HG03045 (cell line): ENCODE measurements around the gene CEP89.
"Not testable (repeated sequence)": the region's sequence is repeated elsewhere in the genome, so short reads cannot be mapped to it uniquely, and the experiment has no call there.

Source experiments
- ATAC-seq: cut with Tn5 transposase; IDR thresholded peaks from one replicate; pipeline ENCODE4 v1.9.1; 2021; ENCODE audit warnings: mild to moderate bottlenecking, moderate library complexity; ENCODE audit not compliant: unreplicated experiment

The CEP89 gene

DNA sequence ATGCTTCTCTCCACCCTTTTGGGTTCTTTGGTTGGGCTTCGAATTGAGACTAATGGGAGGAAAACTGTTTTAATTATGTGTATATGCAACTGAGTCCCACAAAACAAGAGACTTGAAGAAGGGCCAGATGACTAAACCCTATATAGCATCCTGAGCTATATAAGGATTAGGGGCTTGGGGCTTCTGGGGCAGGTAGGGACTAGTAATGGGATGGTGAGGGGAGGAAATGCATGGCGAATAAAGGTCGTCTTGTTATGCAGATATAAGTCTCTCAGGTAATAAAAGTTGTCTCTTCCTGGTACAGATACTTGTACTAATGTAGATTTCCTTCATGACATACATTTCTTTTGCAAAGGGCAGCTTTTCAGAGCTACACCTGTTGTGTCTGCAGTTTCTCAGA is 99.4 kb downstream of the CEP89 start:
- ATAC-seq = no peak

DNA sequence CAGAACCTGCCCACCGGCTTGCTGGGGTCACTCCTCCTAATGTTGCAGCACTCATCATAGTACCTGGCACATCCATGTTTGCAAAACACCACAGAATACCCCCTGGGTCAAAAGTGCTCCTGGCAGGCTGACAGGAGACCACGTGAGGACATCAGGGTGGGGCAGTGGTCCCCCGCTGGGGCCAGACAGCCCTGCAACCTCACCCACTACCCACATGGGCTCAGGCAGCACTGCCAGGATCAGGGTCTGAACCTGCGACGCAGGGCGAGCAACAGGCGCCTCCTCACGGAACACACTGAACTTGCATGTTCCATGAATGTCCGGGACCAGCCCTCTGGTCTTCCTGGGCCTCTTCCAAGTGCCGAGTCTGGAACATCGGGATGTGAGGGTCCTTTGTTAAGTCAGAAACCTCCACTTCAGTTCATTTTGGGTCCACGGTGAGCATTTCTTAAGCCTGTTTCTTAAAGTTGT is 100.7 kb downstream of the CEP89 start:
- ATAC-seq = no peak

DNA sequence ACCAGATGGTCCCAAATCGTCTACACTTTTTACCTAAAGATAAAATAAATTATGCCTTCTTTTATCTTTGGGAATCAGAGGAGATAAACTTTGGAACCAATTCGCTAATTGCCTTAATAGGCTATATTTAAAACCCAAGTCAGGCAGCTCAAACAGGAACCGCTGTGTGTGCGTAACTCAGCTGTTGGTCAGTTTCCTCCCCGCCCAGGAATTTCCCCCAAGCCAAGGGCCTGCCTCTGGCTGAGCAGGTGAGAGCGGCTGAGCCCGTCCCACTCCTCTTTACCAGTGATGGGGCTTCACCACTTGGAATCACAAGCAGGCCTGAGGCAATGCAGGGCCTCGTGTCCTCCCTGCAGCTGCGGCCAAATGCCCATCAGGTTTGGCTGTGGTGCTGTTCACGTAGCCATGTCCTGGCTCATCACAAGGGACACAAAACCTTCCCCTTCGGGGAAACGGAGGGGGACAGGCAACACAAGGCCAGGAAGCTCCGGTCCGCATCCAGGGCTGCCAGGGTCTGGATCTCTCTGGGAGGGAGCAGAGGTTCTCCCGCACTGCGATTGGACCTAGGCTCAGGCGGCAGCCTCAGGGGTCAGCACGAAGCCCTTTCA is 101.7 kb downstream of the CEP89 start:
- no peak for ATAC-seq

DNA sequence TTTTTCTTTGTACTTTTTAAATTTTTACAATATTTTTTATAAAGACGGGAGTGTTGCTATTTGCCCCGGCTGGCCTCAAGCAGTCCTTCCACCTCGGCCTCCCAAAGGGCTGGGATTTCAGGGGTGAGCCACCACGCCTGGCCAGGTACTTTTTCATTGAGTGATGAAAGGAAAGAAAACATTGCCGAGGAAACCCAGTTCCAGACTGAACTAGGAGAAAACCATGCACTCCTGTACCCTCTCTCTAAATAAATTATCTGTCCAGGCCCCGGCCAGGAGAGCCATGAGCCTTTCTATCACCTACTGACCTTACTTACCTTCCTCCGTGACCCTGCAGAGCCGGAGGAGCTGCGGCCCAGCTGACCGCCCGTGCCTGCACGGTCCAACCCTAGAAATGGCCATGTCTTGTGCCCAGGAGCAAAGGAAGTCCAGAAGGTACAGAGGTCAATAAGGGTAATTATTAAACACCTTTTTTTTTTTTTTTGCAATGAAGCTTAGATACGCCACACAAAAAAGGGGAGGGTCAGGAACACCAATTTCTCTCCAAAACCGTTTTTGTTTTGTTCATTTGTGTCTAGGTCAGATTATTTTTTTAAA is 102.3 kb downstream of the CEP89 start, which contains the start of gene SLC7A9:
TSS of gene SLC7A9 (minus strand) at position 399 of the 597 bp plus-strand sequence. CDS start 1,233 bp downstream, outside the sequence.
- ATAC-seq = no peak

DNA sequence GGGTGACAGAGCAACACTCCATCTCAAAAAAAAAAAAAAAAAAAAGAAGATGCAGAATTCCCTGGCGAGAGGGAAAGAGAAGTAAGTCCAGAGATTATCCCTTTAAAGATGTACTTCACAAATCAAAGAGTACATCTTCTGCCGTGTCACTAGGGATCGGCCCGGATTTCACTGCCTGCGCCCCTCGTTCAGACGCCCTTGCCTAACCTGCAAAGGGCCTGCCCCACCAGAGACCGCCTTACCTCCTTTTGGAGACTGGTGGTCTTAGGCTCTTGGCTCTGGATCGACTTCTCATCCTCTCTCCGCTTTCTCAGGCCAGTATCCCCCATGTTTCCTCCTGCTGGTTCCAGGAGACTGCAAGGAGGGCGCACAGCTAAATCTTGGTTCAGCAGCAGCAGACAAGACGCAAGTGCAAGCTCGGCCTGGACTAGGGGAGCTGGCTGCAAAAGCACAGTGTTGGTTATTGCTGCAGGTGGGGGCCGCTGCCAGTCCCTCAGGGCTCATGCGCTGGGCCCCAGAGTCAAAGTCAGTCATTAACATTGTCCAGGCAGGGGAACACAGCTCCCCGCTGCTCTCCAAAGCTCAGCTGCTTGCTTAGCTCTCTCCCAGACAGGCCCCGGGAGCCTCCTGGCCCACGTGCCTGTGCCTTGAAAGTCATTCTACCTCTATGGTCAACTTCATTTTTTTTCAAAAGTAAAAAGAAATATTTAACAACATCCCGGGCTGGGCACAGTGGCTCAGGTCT is 103.4 kb downstream of the CEP89 start:
- no peak for ATAC-seq

- ATAC-seq = not testable (repeated sequence)
Measured at GRCh38 chr19:32867436-32867835, 104.3 kb downstream of the CEP89 start.

GRCh38 chr19:32866564-32867265 is 105.0 kb downstream of the CEP89 start:
- ATAC-seq = no peak

- ATAC-seq = no peak
Measured at GRCh38 chr19:32866061-32866460, 105.7 kb downstream of the CEP89 start.

DNA sequence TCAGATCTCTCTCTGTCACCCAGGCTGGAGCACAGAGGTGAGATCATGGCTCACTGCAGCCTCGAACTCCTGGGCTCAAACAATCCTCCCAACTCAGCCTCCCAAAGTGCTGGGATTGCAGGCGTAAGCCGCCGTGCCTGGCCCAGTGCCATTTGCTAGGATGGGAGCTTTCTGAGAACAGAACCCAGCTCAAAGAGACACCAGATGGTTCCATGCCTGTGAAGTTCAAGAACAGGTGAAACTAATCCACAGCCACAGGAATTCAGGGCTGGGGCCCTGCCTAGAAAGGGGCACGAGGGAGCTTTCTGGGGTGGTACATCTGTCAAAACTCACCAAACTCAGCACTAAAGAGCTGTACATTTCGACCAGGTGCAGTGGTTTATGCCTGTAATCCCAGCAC is 106.4 kb downstream of the CEP89 start:
- ATAC-seq = no peak

- ATAC-seq = no peak
Measured at GRCh38 chr19:32864318-32865007, 107.3 kb downstream of the CEP89 start.

GRCh38 chr19:32863841-32864240 is 107.9 kb downstream of the CEP89 start:
- no peak for ATAC-seq

DNA sequence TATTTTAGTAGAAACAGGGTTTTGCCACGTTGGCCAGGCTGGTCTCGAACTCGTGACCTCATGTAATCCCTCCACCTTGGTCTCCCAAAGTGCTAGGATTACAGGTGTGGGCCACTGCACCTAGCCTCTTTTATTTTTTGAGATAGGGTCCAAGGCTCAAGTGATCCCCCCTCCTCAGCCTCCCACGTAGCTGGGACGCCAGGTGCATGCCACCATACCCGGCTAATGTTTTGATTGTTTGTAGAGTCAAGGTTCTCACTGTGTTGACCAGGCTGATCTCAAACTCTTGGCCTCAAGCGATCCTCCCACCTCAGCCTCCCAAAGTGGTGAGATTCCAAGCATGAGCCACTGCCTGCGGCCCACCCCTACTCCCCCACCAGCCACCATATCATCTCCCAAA is 108.5 kb downstream of the CEP89 start:
- ATAC-seq = no peak

- no peak for ATAC-seq
Measured at GRCh38 chr19:32862741-32863140, 109.0 kb downstream of the CEP89 start.

- no peak for ATAC-seq
Measured at GRCh38 chr19:32862173-32862572, 109.6 kb downstream of the CEP89 start.

- ATAC-seq = no peak
Measured at GRCh38 chr19:32861596-32861995, 110.2 kb downstream of the CEP89 start.

GRCh38 chr19:32859591-32859990 is 112.2 kb downstream of the CEP89 start:
- ATAC-seq = no peak

GRCh38 chr19:32858559-32858958 is 113.2 kb downstream of the CEP89 start:
- ATAC-seq = no peak

- no peak for ATAC-seq
Measured at GRCh38 chr19:32858155-32858554, 113.6 kb downstream of the CEP89 start.

DNA sequence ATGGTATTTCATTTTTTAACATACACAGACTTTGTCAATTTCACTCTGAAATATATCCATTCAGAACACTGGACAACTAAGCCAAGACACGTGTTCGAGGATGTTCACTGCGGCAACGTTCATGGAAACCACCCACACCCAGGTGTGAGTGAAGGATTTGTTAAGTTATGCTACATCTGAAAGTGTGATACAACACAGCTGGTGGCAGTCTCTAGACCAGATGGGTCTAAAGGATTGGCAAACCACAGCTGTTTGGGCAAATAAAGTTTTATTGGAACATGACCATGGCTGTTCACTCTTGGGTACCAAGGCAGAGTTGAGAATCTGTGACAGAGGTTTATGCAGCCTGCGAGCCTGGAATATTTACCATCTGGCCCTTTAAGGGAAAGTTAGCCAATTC is 114.2 kb downstream of the CEP89 start:
- no peak for ATAC-seq

DNA sequence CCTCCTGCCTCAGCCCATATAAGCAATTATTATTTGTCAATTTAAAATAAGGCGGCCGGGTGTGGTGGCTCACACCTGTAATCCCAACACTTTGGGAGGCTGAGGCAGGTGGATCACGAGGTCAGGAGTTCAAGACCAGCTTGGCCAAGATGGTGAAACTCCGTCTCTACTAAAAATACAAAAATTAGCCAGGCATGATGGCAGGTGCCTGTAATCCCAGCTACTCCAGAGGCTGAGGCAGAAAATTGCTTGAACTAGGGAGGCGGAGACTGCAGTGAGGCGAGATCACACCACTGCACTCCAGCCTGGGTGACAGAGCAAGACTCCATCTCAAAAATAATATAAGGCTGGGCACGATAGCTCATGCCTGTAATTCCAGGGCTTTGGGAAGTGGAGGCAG is 114.9 kb downstream of the CEP89 start:
- not testable (repeated sequence) for ATAC-seq

- no peak for ATAC-seq
Measured at GRCh38 chr19:32852216-32852615, 119.5 kb downstream of the CEP89 start.
